ENCODE results near the gene FOXG1.

FOXG1 gene

GRCh38 chr14:28766469-28766955, at the start of gene FOXG1:
FOXG1 (plus strand) TSS chr14:28766787; CDS start chr14:28767280, 493 bp downstream.
- no peak for DNase-seq (ENCODE audit: low spot score)

GRCh38 chr14:28719130-28719529, 47.5 kb upstream of the FOXG1 start:
- DNase-seq (ENCODE audit: low spot score): no peak

- no peak for DNase-seq (ENCODE audit: low spot score)
Measured at GRCh38 chr14:28731358-28731757, 35.2 kb upstream of the FOXG1 start.

DNA sequence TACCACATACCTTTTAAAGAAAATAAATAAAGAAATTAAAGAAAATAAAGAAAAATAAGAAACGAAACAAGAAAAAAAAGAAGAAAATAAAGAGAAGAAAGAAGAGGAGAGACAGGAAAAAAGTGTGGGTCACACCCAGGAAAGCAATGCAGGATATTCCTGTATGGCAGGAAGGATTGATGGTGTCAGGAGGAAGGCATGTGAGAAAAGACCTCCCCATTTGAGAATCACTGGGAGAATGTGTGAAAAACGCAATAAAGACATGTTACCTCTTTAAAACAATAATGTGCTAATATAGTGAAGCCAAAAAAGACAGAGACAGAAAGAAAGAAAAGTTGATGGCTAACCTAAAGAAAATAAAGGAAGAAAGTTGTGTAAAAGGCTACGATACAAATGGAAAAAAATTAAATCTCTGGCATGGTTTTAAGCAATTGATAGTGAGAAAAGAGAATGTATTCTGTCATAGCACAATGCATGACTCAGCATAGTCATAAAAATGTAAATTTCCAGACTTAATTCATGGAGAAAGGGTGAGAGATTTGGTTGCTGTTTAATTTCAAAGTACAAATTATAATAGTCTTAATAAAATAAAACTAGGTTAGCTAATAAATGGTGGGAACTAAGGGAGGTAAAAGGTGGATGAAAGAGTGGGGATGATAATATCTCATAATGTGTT, 24.3 kb upstream of the FOXG1 start:
- no peak for DNase-seq (ENCODE audit: low spot score)

- DNase-seq (ENCODE audit: low spot score): no peak
Measured at GRCh38 chr14:28744126-28744525, 22.5 kb upstream of the FOXG1 start.

GRCh38 chr14:28745176-28745575, 21.4 kb upstream of the FOXG1 start:
- no peak for DNase-seq (ENCODE audit: low spot score)

- no peak for DNase-seq (ENCODE audit: low spot score)
Measured at GRCh38 chr14:28746247-28746646, 20.3 kb upstream of the FOXG1 start.

DNA sequence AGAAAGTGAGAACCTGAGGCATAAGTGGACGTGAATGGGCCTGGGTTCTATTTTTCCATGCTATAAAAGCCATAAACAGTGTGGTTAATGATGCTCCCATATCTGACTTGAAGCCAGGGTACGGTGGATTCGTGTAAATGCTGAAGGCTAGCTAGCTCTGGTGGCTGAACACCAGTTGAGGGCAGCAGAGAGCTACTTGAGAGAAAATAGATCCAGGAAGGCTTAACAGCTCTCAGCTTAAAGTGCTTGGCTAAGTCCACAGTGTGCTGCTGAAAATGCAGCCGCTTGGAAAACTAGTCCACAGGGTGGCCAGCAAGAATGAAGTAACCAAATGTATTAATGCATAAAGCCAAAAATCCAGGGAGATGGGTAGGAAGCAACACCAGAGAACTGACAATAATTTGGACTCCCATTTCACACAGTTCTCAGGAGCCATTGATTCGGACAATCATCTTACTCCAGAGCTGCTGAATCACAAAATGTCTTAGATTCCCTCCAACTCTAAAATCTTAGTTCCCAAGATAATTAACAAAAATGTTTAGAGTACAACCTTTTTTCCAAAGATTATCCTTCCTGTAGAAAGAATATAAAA, 15.0 kb upstream of the FOXG1 start:
- no peak for DNase-seq (ENCODE audit: low spot score)

DNA sequence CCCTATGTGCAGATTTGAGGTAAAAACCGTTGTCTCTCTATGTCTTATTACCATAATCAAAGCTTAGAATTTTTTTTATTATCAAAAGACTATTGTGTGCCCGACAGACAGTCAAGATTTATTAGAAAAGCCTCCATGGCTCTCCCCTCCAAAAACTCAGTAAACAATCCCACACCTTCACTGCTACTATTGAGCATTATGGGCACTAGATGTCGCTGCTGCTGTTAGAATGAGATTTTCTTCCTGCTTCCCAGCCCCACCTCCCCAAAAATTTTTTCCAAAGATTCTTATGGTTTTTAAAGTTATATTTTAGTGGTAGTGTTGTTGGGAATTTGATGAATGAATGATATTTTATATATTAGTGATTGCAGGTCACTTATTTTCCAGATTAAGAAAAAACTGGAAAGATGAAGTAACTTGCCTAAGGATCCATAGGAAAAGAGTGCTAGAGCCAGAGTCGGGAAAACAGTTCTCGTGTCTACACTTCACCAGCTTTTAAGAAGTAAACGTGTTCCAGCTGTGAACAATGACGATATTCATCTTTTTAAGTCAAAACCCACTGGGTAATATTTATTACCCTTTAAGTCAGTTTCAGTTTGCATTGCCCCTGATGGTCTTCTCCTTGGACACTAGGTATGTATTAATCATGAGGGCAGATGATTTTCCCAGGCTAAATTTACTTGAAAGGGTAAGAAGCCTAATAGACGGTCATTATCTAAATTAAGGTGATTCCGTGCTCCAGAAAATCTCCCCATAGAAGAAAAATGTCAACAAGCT, 12.2 kb upstream of the FOXG1 start:
- DNase-seq (ENCODE audit: low spot score): no peak

- no peak for DNase-seq (ENCODE audit: low spot score)
Measured at GRCh38 chr14:28755198-28755815, 11.3 kb upstream of the FOXG1 start.

- no peak for DNase-seq (ENCODE audit: low spot score)
Measured at GRCh38 chr14:28755884-28756268, 10.7 kb upstream of the FOXG1 start.

- DNase-seq (ENCODE audit: low spot score): no peak
Measured at GRCh38 chr14:28756269-28756883, 10.2 kb upstream of the FOXG1 start.

GRCh38 chr14:28756884-28757570, 9.6 kb upstream of the FOXG1 start:
- DNase-seq (ENCODE audit: low spot score): no peak

DNA sequence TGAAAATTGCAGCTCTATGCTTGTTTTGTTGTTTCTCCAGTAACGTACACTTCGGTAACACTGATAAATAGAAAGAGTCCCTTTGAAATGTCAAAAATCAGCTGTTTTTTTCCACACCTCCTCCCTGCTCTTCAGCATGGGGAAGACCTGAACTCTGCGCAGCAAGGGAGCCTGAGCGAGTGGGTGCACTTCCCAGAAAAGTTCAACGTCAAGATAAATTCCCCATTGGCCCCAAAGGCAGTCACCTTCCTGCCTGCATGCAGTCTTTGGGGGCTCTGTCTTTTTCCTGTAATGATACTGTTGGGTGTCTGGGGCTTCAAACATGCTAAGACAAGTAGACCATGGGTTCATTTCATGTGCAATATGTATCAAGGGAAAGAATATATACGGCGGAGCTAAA, 8.8 kb upstream of the FOXG1 start:
- no peak for DNase-seq (ENCODE audit: low spot score)

- no peak for DNase-seq (ENCODE audit: low spot score)
Measured at GRCh38 chr14:28758253-28758884, 8.2 kb upstream of the FOXG1 start.

GRCh38 chr14:28758885-28759652, 7.5 kb upstream of the FOXG1 start:
- DNase-seq (ENCODE audit: low spot score): no peak

GRCh38 chr14:28759653-28760313, 6.8 kb upstream of the FOXG1 start:
- DNase-seq (ENCODE audit: low spot score): no peak

DNA sequence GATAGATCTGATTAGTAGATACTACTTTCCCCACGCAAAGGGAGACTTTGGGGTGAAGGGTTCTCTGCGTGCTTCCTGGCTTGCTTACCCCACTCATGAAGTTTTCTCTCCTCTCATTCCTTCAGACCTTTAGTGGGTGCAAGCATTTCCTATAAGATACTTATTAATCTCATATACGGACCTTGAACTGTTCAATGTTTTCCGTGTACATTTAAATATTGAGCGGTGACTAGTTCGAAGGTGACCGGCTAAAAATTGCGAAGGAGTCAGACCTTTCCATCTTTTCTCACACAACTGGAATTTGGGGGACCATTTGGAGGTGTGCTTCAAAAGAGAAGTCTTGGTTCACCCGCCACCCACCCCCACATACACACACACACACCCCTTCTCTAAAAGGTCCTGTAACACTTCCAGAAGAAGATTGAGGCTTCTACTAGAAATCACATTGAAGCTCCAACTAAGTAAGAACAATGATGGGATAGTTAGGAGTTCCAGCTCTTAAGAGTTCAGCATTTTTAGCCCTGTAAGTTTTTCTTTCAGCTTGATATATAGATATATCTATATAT, 6.1 kb upstream of the FOXG1 start:
- DNase-seq (ENCODE audit: low spot score): no peak
